Embryonic facial prominence (tissue), 1 donor: ENCODE measurements around the gene STX1A.
"Not testable (repeated sequence)": the region's sequence is repeated elsewhere in the genome, so short reads cannot be mapped to it uniquely, and the experiment has no call there.

Experiments
- DNase-seq: peaks from one replicate; pipeline ENCODE4 v3.0.0-alpha.2; 2016; ENCODE audit errors: extremely low spot score

STX1A gene

DNA sequence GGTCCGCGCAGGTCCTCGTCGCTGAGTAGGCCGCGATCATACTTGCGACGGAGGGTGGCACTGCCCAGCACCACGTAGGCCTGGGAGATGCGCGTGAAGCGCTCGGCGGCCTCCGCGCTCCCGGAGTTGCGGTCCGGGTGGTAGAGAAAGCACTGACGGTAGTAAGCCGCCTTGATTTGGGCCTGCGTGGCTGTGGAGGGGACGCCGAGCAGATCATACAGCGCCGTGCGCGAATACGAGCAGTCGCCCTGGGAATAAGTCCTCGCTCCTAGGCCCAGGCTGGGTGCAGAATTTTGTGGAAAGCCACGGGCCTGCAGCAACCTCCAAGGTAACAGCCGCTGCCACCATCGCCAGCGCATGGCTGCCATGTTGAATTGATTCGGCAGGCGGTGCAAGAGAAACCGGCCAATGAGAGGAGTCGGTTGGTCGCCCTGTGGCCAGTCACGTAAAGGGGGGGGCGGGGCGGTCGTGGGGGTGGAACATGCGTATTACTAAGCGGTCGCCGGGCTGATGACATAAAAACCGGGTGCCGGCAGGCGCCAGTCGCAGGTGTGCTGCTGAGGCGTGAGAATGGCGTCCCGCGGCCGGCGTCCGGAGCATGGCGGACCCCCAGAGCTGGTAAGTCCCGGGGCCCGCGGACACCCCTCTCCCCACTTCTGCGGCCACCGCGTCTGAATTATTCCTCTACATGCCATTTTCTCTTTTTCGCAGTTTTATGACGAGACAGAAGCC, 36.2 kb downstream of the STX1A start, which contains the start of the genes BUD23 and DNAJC30:
BUD23 (plus strand) TSS at position 542 of the 732 bp plus-strand sequence; CDS start at position 571, 29 bp downstream.
DNAJC30 (minus strand) TSS at position 398 of the 732 bp plus-strand sequence; CDS start at position 368, 30 bp downstream.
- DNase-seq: peak; percentile 93

DNA sequence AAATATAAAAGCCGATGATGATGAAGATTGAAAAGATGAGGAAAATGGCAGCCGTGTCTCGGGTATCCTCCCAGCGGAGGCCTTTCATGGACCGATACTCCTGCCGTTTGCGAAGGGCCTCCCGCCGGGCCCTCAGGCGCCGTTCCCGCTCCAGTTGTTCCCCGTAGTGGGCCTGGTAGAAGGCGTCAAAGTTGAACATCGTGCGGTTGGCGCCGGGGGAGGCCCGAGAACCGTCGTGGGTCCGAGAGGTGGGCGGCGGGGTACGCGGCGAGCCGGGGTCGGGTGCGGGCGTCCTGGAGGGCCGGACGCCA, 36.8 kb downstream of the STX1A start:
- no peak for DNase-seq

GRCh38 chr7:73681031-73681430, 38.4 kb downstream of the STX1A start:
- DNase-seq: no peak

DNA sequence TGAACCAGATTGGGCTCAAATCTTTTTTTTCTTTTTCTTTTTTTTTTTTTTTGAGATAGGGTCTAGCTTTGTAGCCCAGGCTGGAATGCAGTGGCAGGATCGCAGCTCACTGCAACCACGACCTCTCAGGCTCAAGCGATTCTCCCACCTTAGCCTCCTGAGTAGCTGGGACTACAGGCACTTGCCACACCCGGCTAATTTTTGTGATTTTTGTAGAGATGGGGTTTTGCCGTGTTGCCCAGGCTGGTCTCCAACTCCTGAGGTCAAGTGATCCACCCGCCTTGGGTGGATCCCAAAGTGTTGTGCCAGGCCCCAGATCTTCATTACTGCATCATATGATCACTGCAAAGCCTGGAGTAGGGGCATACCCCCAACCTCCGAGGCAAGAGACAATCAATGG, 39.0 kb downstream of the STX1A start:
- DNase-seq: no peak

GRCh38 chr7:73679709-73680108, 39.8 kb downstream of the STX1A start:
- DNase-seq: no peak

- no peak for DNase-seq
These were observed 40.6 kb downstream of the STX1A start for GRCh38 chr7:73678862-73679261.

GRCh38 chr7:73676062-73676461, 43.4 kb downstream of the STX1A start:
- not testable (repeated sequence) for DNase-seq

DNA sequence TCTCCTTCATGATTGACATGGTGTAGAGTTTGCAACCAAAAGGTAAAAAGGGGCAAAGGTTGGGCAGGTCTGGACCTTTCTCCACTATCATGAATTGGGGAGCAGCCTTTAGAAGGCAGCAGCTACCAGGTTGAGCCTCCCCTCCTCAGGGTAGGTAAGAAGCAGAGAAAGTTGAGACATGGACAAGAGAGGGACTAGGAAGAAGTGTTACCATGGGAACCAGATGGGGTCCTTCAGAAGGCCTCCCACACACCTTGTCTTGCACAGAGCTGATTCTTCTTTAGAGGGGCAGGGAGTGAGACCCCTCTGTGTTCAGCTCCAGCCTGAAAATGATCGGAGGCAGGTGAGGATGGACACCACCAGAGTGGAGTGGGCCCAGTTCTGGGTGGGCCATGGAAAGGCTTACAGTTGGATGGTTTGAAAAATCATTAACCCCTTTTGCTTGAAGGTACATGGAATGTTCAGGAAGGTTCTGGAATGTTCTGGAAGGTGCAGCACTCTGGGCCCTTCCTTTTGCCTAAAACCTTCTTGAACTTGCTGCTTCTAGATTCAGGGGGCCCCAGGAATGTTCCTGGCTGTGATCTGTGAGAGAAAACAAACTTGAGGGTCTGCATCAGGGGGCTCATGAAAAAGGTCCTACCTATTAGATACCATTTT, 44.9 kb downstream of the STX1A start:
- no peak for DNase-seq

DNA sequence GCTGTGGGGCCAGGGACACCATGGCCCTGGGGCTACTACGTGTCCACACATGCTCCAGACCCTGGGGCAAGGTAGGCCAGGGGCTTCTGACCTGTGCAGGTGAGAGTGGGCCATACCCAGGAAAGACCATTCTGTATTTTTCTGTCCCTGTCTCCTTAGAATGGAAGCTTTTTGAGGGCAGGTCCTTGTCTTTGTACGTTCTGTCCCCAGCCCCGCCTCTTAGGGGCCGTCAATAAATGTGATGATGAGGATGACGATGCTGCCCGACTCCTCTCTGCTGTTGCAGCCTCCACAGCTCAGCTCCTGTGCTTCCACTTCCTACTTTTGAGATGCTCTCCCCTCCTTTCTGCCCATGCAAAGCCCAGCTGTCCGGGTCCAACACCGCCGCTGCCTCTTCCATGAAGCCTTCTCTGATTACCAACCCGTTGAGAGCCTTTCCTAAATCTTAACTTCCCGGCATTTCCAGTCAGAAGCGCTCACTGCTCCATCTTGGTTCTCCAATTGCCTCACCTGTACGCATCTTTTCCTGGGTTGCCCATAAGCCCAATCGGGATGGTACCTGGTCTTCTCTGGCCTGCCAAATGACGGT, 47.5 kb downstream of the STX1A start:
- DNase-seq: no peak

DNA sequence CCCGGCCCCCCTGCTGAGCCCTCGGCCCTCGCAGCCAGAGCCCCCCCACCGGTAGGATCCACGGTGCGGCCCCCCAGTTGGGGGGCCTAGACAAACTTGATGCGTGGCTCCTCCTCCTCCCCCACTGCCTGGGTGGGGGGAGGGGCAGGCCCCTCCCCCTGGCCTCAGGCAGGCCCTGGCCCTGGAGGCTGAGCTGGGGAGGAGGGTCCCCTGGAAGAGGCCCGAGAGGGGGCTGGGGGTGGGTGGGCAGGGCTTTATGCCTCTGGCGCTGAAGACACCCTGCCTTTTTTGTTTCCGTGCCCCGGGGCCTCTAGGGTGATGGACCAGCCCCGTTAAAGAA, 48.2 kb downstream of the STX1A start:
- no peak for DNase-seq

DNA sequence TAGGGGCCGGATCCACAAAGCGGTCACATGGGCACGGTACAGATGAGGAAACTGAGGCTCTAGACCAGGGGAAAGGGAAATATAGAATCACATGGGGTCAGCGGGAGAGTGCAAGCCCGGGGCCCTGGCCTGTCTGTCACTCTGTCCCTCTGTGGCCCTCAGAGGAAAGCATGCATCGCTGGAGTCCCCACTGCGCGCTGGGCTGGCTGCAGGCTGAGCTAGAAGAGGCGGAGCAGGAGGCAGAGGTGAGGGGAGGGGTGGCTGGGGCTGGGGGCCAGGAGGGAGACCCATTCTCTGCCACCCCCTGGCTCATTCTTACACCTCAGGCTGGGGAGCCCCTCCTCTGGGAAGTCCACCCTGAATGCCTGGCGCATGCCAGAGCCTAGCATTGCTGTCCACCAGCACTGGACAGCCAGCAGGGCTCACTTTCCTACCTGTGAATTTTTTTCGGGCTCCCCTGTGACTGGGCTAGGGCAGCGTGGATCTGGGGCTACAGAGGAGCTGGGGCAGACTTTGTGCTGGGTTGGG, 49.5 kb downstream of the STX1A start:
- DNase-seq: no peak

GRCh38 chr7:73669288-73669701, 50.2 kb downstream of the STX1A start:
- no peak for DNase-seq

DNA sequence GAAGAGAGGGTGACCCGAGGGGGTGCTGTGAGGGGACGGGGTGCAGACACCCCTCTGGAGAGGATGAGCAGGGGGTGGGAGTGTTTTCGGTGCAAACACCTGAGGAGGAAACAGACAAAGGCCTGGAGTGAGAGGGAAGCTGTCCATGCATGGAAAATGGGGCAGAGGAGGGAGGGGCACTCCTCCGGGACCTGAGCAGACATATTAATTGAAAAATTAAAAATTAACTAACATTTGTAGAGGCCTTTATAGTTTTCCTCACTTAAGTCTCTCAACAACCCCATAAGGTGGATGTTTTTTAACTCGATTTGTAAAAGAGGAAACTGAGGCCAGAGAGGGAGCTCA, 50.6 kb downstream of the STX1A start:
- DNase-seq: no peak

DNA sequence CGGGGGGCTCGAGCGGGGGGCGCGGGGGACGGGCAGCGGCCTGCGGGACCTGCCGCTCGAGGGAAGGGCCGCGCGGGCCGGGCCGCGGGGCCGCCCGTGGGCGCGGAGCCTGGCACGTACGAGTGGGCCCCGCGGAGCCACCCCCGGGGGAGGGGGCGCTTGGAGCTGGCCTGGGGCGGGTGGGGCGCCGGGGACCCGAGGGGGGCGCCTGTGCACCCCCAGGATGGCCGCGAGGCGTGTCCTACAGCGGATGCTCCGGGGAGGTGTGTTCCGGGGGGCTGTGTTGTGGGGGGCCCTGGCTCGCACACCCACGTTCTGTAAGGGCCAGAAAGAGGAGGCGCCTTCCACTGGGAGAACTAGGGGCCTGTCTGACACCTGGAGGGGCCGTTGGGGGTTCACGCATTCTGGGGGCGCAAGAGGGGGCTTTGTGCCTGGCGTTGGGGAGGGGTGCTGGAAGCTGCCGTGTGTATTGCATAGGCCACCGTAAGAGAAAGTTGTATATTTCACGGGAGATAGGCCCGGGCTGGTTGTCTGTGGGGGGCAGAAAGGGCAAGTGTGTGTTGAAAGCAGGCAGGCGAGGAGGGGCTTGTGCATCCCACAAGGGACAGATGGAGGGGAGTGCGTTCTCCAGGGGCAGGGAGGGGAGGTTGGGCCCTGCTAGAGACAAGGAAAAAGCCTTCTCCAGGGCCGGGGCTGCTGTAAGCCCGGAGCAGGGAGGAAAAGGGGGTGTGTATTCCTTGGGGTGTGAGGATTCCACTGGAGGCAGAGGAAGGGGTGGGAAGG, 51.2 kb downstream of the STX1A start:
- no peak for DNase-seq

DNA sequence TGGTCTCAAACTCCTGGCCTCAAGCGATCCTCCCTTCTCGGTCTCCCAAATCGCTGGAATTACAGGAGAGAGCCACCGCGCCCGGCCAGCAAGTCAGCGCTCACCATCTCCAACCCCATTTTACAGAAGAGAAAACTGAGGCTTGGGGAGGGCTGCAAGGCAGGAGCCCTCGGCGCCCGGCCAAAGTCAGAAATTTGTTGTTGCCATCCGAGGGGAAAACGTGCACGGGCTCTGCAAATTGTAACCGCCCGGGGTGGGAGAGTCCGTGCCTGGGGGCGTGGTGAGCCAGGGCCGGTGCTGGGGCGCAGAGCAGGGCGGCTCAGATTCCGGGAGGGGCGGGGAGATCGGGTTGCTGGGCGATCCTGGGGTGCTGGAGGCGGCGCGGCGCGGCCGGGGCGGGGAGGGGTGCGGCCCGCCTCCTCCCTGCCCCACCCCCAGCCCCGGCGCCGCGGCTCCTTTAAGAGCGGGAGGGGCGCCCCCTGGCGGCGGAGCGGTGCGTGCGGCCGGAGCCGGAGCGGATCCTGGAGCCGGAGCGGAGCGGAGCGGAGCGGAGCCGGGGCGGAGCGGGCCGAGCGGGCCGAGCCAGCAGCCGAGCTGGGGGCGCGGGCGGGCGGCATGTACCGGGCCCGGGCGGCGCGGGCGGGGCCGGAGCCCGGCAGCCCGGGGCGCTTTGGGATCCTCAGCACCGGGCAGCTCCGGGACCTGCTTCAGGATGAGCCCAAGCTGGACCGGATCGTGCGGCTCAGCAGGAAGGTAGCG, 51.9 kb downstream of the STX1A start, which contains the start of gene VPS37D:
VPS37D (plus strand) TSS at position 488 of the 759 bp plus-strand sequence; CDS start at position 616, 128 bp downstream.
- DNase-seq: peak; percentile 69

- no peak for DNase-seq
These were observed 56.4 kb downstream of the STX1A start for GRCh38 chr7:73663033-73663432.

- not testable (repeated sequence) for DNase-seq
These were observed 58.9 kb downstream of the STX1A start for GRCh38 chr7:73660594-73660993.

DNA sequence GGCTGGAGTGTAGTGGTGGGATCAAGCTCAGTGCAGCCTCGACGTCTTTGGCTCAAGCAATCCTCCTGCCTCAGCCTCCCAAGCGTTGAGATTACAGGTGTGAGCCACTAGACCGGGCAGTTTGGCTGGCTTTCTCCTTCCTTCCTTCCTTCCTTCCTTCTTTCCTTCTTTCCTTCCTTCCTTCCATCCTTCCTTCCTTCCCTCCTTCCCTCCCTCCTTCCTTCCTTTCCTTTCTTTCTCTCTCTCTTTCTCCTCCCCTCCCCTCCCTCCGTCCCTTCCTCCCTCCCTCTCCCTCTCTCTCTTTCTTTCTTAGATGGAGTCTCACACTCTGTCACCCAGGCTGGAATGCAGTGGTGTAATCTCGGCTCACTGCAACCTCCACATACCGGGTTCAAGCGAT, 59.5 kb downstream of the STX1A start:
- no peak for DNase-seq

- not testable (repeated sequence) for DNase-seq
These were observed 64.2 kb downstream of the STX1A start for GRCh38 chr7:73655309-73655708.

GRCh38 chr7:73652541-73652949, 66.9 kb downstream of the STX1A start:
- no peak for DNase-seq

GRCh38 chr7:73650524-73650923, 68.9 kb downstream of the STX1A start:
- no peak for DNase-seq
